ENCODE data around the gene CHSY1.

CHSY1 gene

DNA sequence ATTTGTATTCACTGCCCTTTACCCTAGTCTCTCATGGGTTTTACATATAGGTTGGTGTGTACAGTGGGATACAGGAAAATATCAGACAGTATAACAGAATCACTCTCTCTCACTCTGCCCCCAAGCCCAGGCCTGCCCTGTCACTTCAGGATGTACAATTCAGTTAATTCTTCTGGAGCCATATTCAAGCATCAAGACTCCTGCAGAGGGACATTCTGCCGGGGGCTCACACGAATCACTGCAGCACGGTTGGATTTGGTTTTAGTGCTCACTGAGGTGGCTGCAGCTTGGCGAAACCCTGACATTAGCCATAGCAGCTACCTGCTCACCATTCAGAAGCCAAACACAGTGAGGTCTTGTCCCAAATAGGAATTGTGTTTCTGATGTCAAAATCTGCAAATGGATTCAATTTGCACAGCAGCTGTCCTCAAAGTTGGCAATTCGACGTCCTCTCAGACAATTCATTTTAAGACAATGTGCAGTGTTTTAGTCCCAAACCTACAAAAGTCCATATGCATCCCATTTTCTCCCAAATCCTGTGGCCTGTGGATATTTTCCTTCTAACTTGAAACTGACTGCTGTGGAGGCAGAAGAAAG, 82.9 kb downstream of the CHSY1 start:
- DNase-seq, result no peak

DNA sequence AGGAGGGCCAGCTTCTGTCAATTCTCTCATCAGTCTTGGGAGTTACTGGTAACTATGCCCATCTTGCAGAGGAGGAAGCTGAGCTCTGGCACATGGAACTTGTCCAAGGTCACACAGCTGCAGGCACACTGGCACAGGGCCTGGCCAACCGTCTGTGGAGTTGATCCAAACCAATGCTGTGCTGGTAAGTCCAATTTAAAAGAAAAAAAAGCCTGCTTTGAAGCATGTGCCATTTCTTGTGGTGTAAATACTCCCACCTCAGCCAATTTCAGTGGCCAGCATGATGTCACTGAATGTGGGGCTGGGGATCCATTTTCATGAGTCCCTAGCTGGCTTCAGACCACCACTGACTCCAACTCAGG, 83.4 kb downstream of the CHSY1 start:
- DNase-seq, result no peak

DNA sequence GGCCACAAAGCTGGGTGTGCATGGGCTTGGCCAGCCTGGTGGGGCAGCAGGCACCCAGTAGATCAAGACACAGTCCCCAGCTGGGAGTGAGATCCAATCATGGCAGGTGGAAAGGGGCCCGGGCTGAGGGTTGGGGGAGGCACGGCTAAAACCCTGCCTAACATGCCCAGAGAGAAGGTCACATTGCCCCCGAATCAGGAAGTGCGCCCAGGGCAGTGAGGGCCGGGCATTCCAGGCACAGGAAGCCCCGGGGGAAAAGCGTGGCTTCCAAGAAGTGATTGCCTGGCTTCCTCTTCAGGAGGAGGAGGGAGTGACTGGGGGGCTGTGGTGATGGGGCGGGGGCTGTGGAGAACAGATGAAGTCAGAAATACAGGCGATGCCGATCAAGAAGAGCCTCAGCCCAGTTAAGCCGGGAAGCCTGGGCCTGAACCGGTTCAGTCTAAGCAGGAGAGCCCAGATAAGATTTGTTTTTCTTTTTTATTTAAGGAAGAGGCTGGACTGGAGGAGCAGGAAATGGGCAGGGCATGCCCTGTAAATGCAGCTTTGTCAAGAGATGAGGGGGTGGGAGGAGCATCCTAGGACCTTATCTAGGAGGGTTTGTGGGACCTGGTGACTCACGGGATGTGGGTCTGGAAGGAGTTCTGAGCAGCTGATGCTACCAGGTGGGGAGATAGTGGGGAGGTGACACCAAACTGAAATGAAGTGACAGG, 83.9 kb downstream of the CHSY1 start:
- peak; percentile 57 for DNase-seq

GRCh38 chr15:101167411-101167752, 84.5 kb downstream of the CHSY1 start:
- no peak for DNase-seq

GRCh38 chr15:101165905-101166471, 85.9 kb downstream of the CHSY1 start:
- no peak for DNase-seq

- no peak for DNase-seq
Observed at GRCh38 chr15:101162701-101163483, 89.0 kb downstream of the CHSY1 start.

- peak; percentile 14 for DNase-seq
Observed at GRCh38 chr15:101161656-101162055, 90.2 kb downstream of the CHSY1 start.

- no peak for DNase-seq
Observed at GRCh38 chr15:101159936-101160815, 91.7 kb downstream of the CHSY1 start.

GRCh38 chr15:101159096-101159935, 92.5 kb downstream of the CHSY1 start:
- DNase-seq, result peak; percentile 24

- DNase-seq, result no peak
Observed at GRCh38 chr15:101158166-101159095, 93.4 kb downstream of the CHSY1 start.

GRCh38 chr15:101157721-101158120, 94.1 kb downstream of the CHSY1 start:
- no peak for DNase-seq

GRCh38 chr15:101156509-101157159, 95.2 kb downstream of the CHSY1 start:
- no peak for DNase-seq

GRCh38 chr15:101156061-101156460, 95.8 kb downstream of the CHSY1 start:
- DNase-seq, result no peak

GRCh38 chr15:101153801-101154656, 97.8 kb downstream of the CHSY1 start:
- no peak for DNase-seq

DNA sequence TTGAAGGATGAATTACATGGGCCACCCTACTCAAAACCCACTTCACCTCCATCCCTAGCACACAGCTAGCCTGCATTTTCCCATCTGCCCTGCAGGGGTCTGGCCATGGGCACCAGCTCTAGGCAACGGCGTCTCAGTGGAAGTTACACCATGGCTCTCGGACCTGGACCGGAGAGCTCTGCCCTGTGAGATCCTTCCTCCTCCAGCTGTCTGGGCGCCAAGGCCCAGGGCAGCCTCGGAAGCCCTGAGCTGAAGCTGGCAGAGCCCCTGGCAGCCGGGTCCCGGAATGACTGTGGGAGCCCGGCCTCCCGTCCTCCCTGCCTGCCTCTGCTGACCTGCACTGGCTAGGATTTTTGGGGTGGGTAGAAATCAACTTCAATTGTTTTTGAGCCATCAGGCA, 98.9 kb downstream of the CHSY1 start:
- DNase-seq, result no peak

GRCh38 chr15:101151288-101151687, 100.6 kb downstream of the CHSY1 start:
- no peak for DNase-seq

DNA sequence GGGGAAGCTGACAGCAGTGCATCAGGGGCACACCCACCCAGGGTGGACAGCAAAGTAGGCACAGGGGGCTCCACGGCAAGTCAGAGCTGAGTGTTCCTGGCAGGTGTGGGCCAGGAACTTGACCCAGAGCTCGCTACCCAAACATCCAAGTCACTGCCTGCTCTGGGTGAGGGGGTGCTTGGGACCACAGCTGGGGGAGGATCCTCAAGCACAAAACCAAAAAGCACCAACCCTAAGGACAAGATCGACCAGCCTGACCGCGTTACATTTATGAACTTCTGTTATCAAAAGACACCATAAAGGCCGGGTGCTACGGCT, 101.2 kb downstream of the CHSY1 start:
- no peak for DNase-seq

- DNase-seq, result no peak
Observed at GRCh38 chr15:101149864-101150722, 101.8 kb downstream of the CHSY1 start.

Measured in stimulated activated naive CD4-positive, alpha-beta T cell treated with Interleukin-2 at 50 U/mL for 16 hours (primary cell).